WI38 (cell line): ENCODE measurements around the gene AK5.
A peak's percentile ranks its signal among the peaks of the same experiment; 100 is the strongest.

Experiments
- H3K4me3 ChIP-seq: 2 replicates; pipeline ENCODE4 v1.5.1; 2011; ENCODE audit warnings: low read depth, mild to moderate bottlenecking, control low read depth, low read length
- TF ChIP-seq, protein P1 (sequence below): IDR thresholded peaks from 2 replicates; pipeline ENCODE4 v1.5.1; 2012; ENCODE audit warnings: low read depth, mild to moderate bottlenecking, control low read depth, low read length

Gene AK5

DNA sequence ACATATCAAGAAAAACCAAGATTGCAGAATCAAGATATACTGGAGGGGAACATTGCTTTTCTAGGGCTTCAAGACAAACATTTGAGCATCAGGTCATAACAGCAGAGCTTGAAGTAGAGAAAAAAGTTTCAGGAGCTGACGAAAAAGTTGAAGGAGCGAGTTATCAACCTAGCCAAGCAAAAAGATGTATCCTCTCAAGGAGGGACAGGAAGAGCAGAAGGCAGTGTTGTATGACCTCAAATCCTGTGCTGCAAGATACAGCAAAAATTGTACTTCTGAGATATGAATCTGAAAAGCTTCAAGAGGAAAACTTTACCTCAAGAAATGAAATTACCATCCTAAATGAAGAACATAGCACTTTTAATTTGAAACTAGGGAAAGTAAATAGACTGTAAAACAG lies 153.1 kb downstream of the AK5 start:
- TF ChIP-seq, protein P1, sequence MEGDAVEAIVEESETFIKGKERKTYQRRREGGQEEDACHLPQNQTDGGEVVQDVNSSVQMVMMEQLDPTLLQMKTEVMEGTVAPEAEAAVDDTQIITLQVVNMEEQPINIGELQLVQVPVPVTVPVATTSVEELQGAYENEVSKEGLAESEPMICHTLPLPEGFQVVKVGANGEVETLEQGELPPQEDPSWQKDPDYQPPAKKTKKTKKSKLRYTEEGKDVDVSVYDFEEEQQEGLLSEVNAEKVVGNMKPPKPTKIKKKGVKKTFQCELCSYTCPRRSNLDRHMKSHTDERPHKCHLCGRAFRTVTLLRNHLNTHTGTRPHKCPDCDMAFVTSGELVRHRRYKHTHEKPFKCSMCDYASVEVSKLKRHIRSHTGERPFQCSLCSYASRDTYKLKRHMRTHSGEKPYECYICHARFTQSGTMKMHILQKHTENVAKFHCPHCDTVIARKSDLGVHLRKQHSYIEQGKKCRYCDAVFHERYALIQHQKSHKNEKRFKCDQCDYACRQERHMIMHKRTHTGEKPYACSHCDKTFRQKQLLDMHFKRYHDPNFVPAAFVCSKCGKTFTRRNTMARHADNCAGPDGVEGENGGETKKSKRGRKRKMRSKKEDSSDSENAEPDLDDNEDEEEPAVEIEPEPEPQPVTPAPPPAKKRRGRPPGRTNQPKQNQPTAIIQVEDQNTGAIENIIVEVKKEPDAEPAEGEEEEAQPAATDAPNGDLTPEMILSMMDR: no peak
- no peak overlapping the region for H3K4me3 ChIP-seq

DNA sequence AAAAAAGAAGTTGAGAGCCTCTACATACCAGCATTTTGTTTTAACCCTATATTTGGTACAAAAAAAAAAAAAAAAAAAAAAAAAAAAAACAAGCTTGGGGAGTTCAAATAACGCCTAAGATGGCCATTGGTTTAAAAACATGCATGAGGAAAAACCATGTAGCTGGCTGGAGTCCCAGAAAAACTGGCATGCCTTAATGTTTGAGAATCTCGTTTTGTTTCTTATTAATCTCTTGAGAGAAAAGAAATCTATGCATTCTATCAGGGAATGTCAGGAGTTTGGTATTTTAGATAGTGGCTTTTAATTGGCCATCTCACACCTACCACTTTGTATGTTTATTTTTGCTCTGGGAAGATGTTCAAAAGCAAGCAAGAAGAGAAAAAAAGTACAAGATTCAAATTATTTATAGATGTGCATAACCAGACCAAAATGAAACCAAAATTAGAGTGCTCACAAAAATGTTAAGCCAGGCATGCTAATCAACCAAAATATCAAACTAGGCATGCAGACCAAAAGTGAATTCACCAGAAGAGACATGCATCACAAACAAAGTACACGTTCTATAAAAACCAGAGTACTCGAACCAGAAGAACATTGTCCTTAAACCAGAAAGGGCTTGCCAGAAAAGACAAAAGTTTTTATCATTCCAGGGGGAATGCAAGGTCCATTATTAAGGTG lies 156.6 kb downstream of the AK5 start:
- H3K4me3 ChIP-seq: peak overlapping the region; percentile 32
- TF ChIP-seq, protein P1: no peak

DNA sequence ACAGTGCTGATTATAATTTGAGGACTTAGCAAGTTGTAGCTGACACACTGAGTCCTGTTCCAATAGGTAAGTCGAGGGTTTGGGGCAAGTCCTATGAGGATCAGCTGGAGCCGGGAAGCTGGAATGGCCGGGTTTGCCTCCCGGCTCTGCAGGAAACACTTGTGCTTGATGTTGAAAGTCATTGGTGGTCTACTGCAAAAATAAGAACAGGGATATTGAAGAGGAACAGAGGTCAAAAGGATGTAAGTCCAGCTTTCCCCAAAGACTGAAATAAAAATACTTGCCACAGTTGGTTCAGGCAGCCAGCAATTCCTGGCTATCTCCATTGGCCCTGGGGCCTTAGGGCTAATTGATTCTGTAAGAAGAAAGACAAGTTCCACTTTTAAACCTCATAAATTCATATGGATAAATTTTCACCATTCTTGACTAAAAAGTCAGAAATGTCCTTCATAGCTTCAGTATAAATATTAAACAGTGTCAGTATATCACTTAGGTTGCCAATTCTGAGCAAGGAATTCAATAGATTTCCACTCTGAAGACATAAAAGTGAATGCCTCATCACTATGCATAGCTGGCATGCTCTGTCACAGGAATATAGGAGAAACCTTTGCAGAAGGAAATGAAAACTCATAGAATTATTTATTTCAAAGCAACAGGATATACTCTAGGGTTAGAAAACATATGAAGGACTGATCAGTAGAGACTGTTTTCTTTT lies 165.2 kb downstream of the AK5 start:
- no peak overlapping the region for H3K4me3 ChIP-seq

DNA sequence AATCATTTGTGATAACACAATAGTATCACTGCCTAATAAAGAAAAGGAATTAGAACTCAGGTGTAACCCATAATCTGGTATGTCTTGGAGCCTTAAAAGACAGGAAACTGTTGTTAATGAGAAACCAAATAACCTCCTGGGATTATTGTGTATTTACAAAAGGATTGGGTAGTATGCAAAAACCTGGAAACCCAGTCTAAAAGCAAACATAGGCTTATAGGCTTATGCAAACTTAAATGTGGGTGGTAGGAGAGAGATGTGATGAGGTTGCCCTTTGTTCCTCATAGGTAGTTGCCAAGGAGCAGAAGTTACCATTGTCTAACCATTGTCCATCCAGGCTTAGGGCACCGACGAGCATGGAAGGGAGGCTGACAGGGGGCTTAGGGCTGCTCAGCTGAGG lies 165.8 kb downstream of the AK5 start:
- no peak overlapping the region for H3K4me3 ChIP-seq
- TF ChIP-seq, protein P1: no peak

More for the DNA sequence above, 165.2 kb downstream of the AK5 start:
- TF ChIP-seq, protein P1: no peak

DNA sequence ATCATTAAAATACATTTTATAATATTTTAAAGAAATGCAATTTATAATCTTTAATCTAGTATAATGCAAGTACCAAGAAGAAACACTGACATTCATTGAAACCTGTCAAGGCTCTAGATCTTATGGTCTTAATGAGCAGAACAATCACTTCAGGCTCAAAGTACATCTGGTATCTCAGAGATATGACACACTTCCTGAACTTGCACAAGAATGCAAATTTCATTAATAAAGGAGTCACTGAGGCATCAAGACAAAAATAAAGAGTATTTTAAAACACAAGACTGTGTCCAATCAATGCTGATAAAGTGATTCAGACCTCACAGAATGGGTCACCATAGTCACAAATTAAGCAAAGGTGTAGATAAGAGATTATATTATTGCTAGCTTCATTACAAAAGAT lies 178.1 kb downstream of the AK5 start:
- no peak overlapping the region for H3K4me3 ChIP-seq
- TF ChIP-seq, protein P1: no peak

DNA sequence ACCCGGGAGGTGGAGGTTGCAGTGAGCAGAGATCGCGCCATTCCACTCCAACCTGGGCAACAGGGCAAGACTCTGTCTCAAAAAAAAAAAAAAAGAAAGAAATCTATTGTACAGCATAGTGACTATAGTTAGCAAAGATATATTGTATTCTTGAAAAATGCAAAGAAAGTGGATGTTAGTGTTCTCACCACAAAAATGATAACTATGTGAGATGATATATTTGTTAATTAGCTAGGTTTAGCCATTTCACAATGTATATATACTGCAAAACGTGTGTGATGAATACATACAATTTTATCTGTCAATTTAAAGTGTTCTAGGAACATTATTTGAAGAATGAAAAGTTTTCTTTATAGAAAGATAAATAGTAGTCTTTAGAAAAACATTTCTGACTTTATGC lies 179.9 kb downstream of the AK5 start:
- TF ChIP-seq, protein P1: no peak

DNA sequence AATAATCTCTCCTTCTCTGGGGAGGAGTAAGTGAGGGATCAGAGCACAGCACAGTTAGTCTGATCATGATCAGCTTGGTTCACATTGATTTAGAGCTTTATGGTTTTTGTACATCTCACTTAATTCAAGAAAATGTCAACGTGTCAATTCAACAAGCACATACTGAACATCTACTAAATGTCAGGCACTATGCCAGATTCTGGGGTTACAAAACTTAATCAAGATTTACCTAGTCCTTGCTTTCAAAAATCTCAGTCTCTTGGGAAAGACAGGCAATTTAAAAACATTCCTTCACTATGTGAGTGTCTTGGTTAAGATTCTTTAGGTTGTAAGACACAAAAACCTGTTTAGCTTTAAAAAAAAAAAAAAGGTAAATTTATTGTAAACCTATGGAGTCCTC lies 181.4 kb downstream of the AK5 start:
- H3K4me3 ChIP-seq: no peak overlapping the region
- TF ChIP-seq, protein P1: no peak

More for the DNA sequence above, 179.9 kb downstream of the AK5 start:
- no peak overlapping the region for H3K4me3 ChIP-seq
